Metanephros (tissue), 1 donor: ENCODE results near the gene RALA. TPM values are rescaled to one million over a fixed set of nuclear protein-coding genes. Genes with fewer than 3 reads are reported as not detected.

Experiments used
- total RNA-seq: library from RNA; depleted of rRNA; stranded (reverse); fragments of >200 nt; gene quantifications from one replicate; pipeline ENCODE4 v1.2.3, GENCODE V29; 2014

RALA gene
- total RNA-seq: 21.5 TPM

GRCh38 chr7:39623047-39623731, at the start of gene RALA:
Gene RALA (plus strand): TSS chr7:39623572. CDS start chr7:39686668, 63,096 bp downstream.

Other genes with a start within 250 kb of the RALA start
- 34.4 TPM for gene YAE1, start 57.2 kb upstream of the RALA start, total RNA-seq